HCT116 (cell line): Measurements from ENCODE around the gene DRG2. TPM values are rescaled to one million over a fixed set of nuclear protein-coding genes. Genes with fewer than 3 reads are reported as not detected.

Experiments
- ATAC-seq: fragments of 200-7000 bp; cut with Tn5 transposase; 2 replicates; pipeline ENCODE4 v1.9.1; 2020; ENCODE audit warnings: mild to moderate bottlenecking, moderate library complexity
- BruUV-seq: library from RNA; stranded (reverse); fragments of 400-500 nt; replicated peaks from 2 replicates; lab custom pipeline; 2021; lab: Mats Ljungman, UMichigan
- CTCF ChIA-PET: fragments of 300-600 bp; sonication (Branson Sonifier 250); formaldehyde crosslinking; loops from one replicate; lab custom pipeline; 2021; ENCODE audit warnings: antibody characterized with exemption; lab: Charles Lee
- POLR2A ChIA-PET: fragments of 300-600, 350-600 bp; sonication (Branson Sonifier 250); formaldehyde crosslinking; loops from one replicate; lab custom pipeline; 2021; ENCODE audit warnings: antibody characterized with exemption; lab: Charles Lee
- RAD21 ChIA-PET, 2 experiments: fragments of 300-600 bp; sonication (Branson Sonifier 250); formaldehyde crosslinking; loops; one replicate each; lab custom pipeline; 2023; ENCODE audit warnings: low total read pairs in 2 of 2; ENCODE audit not compliant: uncharacterized antibody in 2 of 2, unreplicated experiment in 2 of 2, low non-redundant PET in 1 of 2; lab: Charles Lee
- DNase-seq: peaks from one replicate; pipeline ENCODE4 v3.0.0-alpha.2; 2010; ENCODE audit warnings: low read depth, low spot score
- H2AFZ ChIP-seq: fragments of 200-600 bp; shearing (Covaris generic), sonication (generic); 2 replicates; pipeline ENCODE4 v1.6.1; 2017; ENCODE audit warnings: low read depth, mixed run types, mixed read lengths, antibody characterized with exemption, low read length; ENCODE audit not compliant: poor library complexity, severe bottlenecking
- H3K27ac ChIP-seq: 2 replicates; pipeline ENCODE4 v1.5.1; 2012; ENCODE audit warnings: low read depth, low read length
- H3K27me3 ChIP-seq: fragments of 200-600 bp; sonication (generic); 2 replicates; pipeline ENCODE4 v1.6.1; 2016; ENCODE audit warnings: mixed run types, low read length, mixed read lengths; ENCODE audit not compliant: insufficient read depth
- H3K36me3 ChIP-seq, 2 experiments: fragments of 200-500 bp in 1 of 2; fragments of 200-600 bp in 1 of 2; sonication (Bioruptor generic) in 1 of 2; sonication (generic) in 1 of 2; 2 replicates each; pipeline versions ENCODE4 v1.5.1 to v1.6.1; 2014 to 2016; ENCODE audit warnings: low read length in 2 of 2, inconsistent platforms in 1 of 2, mixed read lengths in 1 of 2, mixed run types in 1 of 2; ENCODE audit not compliant: insufficient read depth in 2 of 2, control insufficient read depth in 1 of 2
- H3K4me1 ChIP-seq, 2 experiments: fragments of 200-600 bp in 1 of 2; sonication (generic) in 1 of 2; 2 replicates each; pipeline versions ENCODE4 v1.5.1 to v1.6.1; 2012 to 2017; ENCODE audit warnings: low read length in 2 of 2, inconsistent platforms in 1 of 2, mild to moderate bottlenecking in 1 of 2, mixed read lengths in 1 of 2, mixed run types in 1 of 2, moderate library complexity in 1 of 2; ENCODE audit not compliant: insufficient read depth in 2 of 2, control insufficient read depth in 1 of 2
- H3K4me2 ChIP-seq: fragments of 200-600 bp; sonication (generic); 2 replicates; pipeline ENCODE4 v1.6.1; 2017; ENCODE audit warnings: mixed run types, low read length, mixed read lengths
- H3K4me3 ChIP-seq, 2 experiments: fragments of 200-600 bp in 1 of 2; sonication (generic) in 1 of 2; replicated peaks in 1 of 2; 2 replicates each; pipeline ENCODE4 v1.5.1; 2011 to 2016; ENCODE audit warnings: low read length in 2 of 2, control low read depth in 1 of 2, low read depth in 1 of 2, mild to moderate bottlenecking in 1 of 2, mixed read lengths in 1 of 2, mixed run types in 1 of 2
- H3K79me2 ChIP-seq: fragments of 200-600 bp; sonication (generic); 2 replicates; pipeline ENCODE4 v1.6.1; 2017; ENCODE audit warnings: mild to moderate bottlenecking, mixed run types, low read length, moderate library complexity, mixed read lengths; ENCODE audit not compliant: insufficient read depth
- H3K9ac ChIP-seq: fragments of 200-600 bp; sonication (generic); 2 replicates; pipeline ENCODE4 v1.6.1; 2016; ENCODE audit warnings: low read length, mixed read lengths
- H3K9me2 ChIP-seq: fragments of 200-600 bp; sonication (generic), shearing (Covaris generic); 2 replicates; pipeline ENCODE4 v1.6.1; 2017; ENCODE audit warnings: mixed run types, mild to moderate bottlenecking, moderate library complexity; ENCODE audit not compliant: insufficient read depth
- H3K9me3 ChIP-seq, 2 experiments: fragments of 200-500 bp in 1 of 2; fragments of 200-600 bp in 1 of 2; sonication (Bioruptor generic) in 1 of 2; sonication (generic) in 1 of 2; 2 replicates each; pipeline ENCODE4 v1.6.1; 2014 to 2017; ENCODE audit warnings: low read length in 2 of 2, mixed read lengths in 2 of 2, inconsistent platforms in 1 of 2, low read depth in 1 of 2, mild to moderate bottlenecking in 1 of 2, mixed run types in 1 of 2, moderate library complexity in 1 of 2; ENCODE audit not compliant: control insufficient read depth in 1 of 2, insufficient read depth in 1 of 2
- H4K20me1 ChIP-seq: fragments of 200-600 bp; sonication (generic), shearing (Covaris generic); 2 replicates; pipeline ENCODE4 v1.6.1; 2017; ENCODE audit warnings: mixed run types, mild to moderate bottlenecking, moderate library complexity; ENCODE audit not compliant: insufficient read depth
- CBX3 ChIP-seq: IDR thresholded peaks from 2 replicates; pipeline ENCODE4 v1.6.1; 2012; ENCODE audit warnings: low read depth
- CEBPB ChIP-seq: IDR thresholded peaks from 2 replicates; pipeline ENCODE4 v1.6.1; 2012; ENCODE audit warnings: low read depth
- EGR1 ChIP-seq: IDR thresholded peaks from 2 replicates; pipeline ENCODE4 v1.6.1; 2012; ENCODE audit warnings: low read depth
- EZH2 ChIP-seq: fragments of 200-600 bp; sonication (generic); IDR thresholded peaks from 2 replicates; pipeline ENCODE4 v1.6.1; 2017; ENCODE audit warnings: antibody characterized with exemption, mixed run types
- EZH2phosphoT487 ChIP-seq: fragments of 200-600 bp; IDR thresholded peaks from 2 replicates; pipeline ENCODE4 v1.6.1; 2018; ENCODE audit warnings: antibody characterized with exemption, borderline replicate concordance
- FOSL1 ChIP-seq: IDR thresholded peaks from 2 replicates; pipeline ENCODE4 v1.6.1; 2012; ENCODE audit warnings: low read depth
- JUND ChIP-seq: IDR thresholded peaks from 2 replicates; pipeline ENCODE4 v1.6.1; 2012
- POLR2A ChIP-seq: IDR thresholded peaks from 2 replicates; pipeline ENCODE4 v1.7.0; 2011; ENCODE audit warnings: borderline replicate concordance; ENCODE audit not compliant: insufficient read depth, insufficient read length; ENCODE audit errors: extremely low read depth
- POLR2AphosphoS5 ChIP-seq: IDR thresholded peaks from 2 replicates; pipeline ENCODE4 v1.6.1; 2011; ENCODE audit warnings: mild to moderate bottlenecking, low read depth, low read length, moderate library complexity
- RAD21 ChIP-seq: IDR thresholded peaks from 2 replicates; pipeline ENCODE4 v1.6.1; 2012; ENCODE audit warnings: low read depth, mild to moderate bottlenecking
- SIN3A ChIP-seq: IDR thresholded peaks from 2 replicates; pipeline ENCODE4 v1.6.1; 2012; ENCODE audit warnings: low read depth
- SP1 ChIP-seq: IDR thresholded peaks from 2 replicates; pipeline ENCODE4 v1.6.1; 2012; ENCODE audit warnings: low read depth
- TCF7L2 ChIP-seq: IDR thresholded peaks from 2 replicates; pipeline ENCODE4 v1.7.0; 2011; ENCODE audit warnings: borderline replicate concordance, inconsistent platforms; ENCODE audit not compliant: insufficient read depth, insufficient read length; ENCODE audit errors: extremely low read depth
- intact Hi-C: fragments of 100-400 bp; cut with micrococcal nuclease; formaldehyde crosslinking; loops from 2 replicates; pipeline ENCODE4 v1.10.0; 2022
- total RNA-seq: library from RNA; stranded (reverse); gene quantifications from one replicate; pipeline ENCODE4 v1.2.1, GENCODE V29; 2021; ENCODE audit not compliant: unreplicated experiment
- TF ChIP-seq, protein P1 (sequence below): IDR thresholded peaks from 2 replicates; pipeline ENCODE4 v1.6.1; 2011; ENCODE audit warnings: mild to moderate bottlenecking, low read length, moderate library complexity; ENCODE audit not compliant: insufficient replicate concordance; ENCODE audit errors: extremely low read depth
- TF ChIP-seq, protein P2 (sequence below): IDR thresholded peaks from 2 replicates; pipeline ENCODE4 v1.6.1; 2012
- TF ChIP-seq, protein P3 (sequence below): IDR thresholded peaks from 2 replicates; pipeline ENCODE4 v1.6.1; 2012
- TF ChIP-seq, protein P4 (sequence below): IDR thresholded peaks from 2 replicates; pipeline ENCODE4 v1.6.1; 2012; ENCODE audit warnings: low read depth

DRG2 gene
- total RNA-seq, 1 experiment from 2014 or later, result 41.0 TPM

DNA sequence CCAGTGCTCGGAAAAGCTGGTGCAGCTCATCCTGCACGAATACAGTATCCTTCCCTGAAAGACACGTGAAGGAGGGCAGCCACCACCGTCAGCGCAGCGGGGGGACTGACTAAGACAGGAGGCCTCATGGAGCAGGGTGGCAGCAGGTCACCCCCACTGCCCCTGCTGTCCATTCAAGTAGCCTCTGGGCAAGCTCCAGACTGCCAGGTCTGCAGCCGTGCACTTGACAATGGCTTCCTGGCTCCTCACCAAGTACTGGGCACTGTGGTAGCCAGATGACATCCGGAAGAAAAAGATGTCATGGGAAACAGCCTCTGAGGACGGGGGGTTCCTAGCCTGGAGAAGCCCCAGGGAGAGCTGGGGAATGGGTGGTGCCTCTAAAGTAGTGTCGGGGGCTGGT lies 12.9 kb downstream of the DRG2 start:
- Histone ChIP-seq H4K20me1 (no peaks in the 10 kb centered on the region), H3K9ac (no peak overlapping the region), H3K9me3 (no peaks in the 10 kb centered on the region), H3K79me2 (peaks cover 4% of the 10 kb centered on the region; the same call in 1 of the 2 replicates), H3K4me1 (no peaks in the 10 kb centered on the region), H2AFZ (no peak overlapping the region), H3K4me2 (no peak overlapping the region), H3K36me3 (peaks cover 22 to 24% of the 10 kb centered on the region in 2 experiments; a peak in 3 of 4 replicates), H3K27ac (no peak overlapping the region), H3K4me3 (no peak overlapping the region), H3K9me2 (no peaks in the 10 kb centered on the region), H3K27me3 (no peaks in the 10 kb centered on the region)
- TF ChIP-seq RAD21 (no peak), CEBPB (no peak), CBX3 (no peak), EZH2phosphoT487 (no peak), FOSL1 (no peak), EZH2 (no peak), TCF7L2 (no peak), POLR2A (no peak), JUND (no peak), SP1 (no peak), POLR2AphosphoS5 (no peak), SIN3A (no peak), EGR1 (no peak)
- TF ChIP-seq, protein P1, sequence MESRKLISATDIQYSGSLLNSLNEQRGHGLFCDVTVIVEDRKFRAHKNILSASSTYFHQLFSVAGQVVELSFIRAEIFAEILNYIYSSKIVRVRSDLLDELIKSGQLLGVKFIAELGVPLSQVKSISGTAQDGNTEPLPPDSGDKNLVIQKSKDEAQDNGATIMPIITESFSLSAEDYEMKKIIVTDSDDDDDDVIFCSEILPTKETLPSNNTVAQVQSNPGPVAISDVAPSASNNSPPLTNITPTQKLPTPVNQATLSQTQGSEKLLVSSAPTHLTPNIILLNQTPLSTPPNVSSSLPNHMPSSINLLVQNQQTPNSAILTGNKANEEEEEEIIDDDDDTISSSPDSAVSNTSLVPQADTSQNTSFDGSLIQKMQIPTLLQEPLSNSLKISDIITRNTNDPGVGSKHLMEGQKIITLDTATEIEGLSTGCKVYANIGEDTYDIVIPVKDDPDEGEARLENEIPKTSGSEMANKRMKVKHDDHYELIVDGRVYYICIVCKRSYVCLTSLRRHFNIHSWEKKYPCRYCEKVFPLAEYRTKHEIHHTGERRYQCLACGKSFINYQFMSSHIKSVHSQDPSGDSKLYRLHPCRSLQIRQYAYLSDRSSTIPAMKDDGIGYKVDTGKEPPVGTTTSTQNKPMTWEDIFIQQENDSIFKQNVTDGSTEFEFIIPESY, result no peak
- TF ChIP-seq, protein P2, sequence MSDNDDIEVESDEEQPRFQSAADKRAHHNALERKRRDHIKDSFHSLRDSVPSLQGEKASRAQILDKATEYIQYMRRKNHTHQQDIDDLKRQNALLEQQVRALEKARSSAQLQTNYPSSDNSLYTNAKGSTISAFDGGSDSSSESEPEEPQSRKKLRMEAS, result no peak
- TF ChIP-seq, protein P3, sequence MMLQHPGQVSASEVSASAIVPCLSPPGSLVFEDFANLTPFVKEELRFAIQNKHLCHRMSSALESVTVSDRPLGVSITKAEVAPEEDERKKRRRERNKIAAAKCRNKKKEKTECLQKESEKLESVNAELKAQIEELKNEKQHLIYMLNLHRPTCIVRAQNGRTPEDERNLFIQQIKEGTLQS, result no peak
- TF ChIP-seq, protein P4, sequence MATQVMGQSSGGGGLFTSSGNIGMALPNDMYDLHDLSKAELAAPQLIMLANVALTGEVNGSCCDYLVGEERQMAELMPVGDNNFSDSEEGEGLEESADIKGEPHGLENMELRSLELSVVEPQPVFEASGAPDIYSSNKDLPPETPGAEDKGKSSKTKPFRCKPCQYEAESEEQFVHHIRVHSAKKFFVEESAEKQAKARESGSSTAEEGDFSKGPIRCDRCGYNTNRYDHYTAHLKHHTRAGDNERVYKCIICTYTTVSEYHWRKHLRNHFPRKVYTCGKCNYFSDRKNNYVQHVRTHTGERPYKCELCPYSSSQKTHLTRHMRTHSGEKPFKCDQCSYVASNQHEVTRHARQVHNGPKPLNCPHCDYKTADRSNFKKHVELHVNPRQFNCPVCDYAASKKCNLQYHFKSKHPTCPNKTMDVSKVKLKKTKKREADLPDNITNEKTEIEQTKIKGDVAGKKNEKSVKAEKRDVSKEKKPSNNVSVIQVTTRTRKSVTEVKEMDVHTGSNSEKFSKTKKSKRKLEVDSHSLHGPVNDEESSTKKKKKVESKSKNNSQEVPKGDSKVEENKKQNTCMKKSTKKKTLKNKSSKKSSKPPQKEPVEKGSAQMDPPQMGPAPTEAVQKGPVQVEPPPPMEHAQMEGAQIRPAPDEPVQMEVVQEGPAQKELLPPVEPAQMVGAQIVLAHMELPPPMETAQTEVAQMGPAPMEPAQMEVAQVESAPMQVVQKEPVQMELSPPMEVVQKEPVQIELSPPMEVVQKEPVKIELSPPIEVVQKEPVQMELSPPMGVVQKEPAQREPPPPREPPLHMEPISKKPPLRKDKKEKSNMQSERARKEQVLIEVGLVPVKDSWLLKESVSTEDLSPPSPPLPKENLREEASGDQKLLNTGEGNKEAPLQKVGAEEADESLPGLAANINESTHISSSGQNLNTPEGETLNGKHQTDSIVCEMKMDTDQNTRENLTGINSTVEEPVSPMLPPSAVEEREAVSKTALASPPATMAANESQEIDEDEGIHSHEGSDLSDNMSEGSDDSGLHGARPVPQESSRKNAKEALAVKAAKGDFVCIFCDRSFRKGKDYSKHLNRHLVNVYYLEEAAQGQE, result no peak
- intact Hi-C loops, result no loop called here
- no peak for DNase-seq
- ATAC-seq, result no peak
- BruUV-seq, result no TSS peak
- RAD21 ChIA-PET, result no interaction called here
- CTCF ChIA-PET, result no interaction called here
- POLR2A ChIA-PET, result no interaction called here
